Activated naive CD4-positive, alpha-beta T cell treated with anti-CD3 and anti-CD28 coated beads, Interleukin-2, amount 50 U/mL, for 24 hours (primary cell): Measurements from ENCODE around the gene RNF144B.
"Not testable (repeated sequence)": the region's sequence is repeated elsewhere in the genome, so short reads cannot be mapped to it uniquely, and the experiment has no call there.

Experiments used
- H3K27ac Mint-ChIP-seq: one replicate; pipeline ENCODE4 v1.8.0; 2021; ENCODE audit warnings: mild to moderate bottlenecking, mixed read lengths
- H3K27me3 Mint-ChIP-seq: one replicate; pipeline ENCODE4 v1.8.0; 2021; ENCODE audit warnings: mixed read lengths
- H3K36me3 Mint-ChIP-seq: one replicate; pipeline ENCODE4 v1.8.0; 2021; ENCODE audit warnings: mixed read lengths
- H3K4me1 Mint-ChIP-seq: one replicate; pipeline ENCODE4 v1.8.0; 2021; ENCODE audit warnings: mixed read lengths
- H3K4me3 Mint-ChIP-seq: one replicate; pipeline ENCODE4 v1.8.0; 2021; ENCODE audit warnings: mild to moderate bottlenecking, mixed read lengths
- H3K9me3 Mint-ChIP-seq: one replicate; pipeline ENCODE4 v1.8.0; 2021; ENCODE audit warnings: mixed read lengths

The RNF144B gene

DNA sequence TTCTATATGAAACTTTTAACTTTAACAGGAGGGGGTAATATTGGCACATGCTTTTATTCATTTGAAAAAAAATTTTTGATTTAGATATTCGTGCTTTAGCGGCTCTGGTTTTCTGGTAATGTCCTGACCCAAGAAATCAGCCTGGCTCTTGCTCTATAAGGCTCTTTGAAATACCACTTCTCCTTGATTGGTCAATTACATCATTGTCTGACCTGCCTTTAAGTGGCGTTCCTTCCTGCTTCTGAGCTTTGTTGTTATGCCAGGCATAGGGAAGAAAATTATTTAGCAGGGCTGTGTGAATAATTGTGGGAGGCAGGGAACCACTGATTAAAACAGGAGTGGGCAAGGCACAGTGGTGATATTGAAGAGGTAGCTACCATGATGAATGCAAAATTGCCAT, 3.9 kb downstream of the RNF144B start:
- no peaks in the 10 kb centered on the region for H3K9me3 Mint-ChIP-seq
- H3K4me3 Mint-ChIP-seq = no peak overlapping the region
- peaks cover 54% of the 10 kb centered on the region for H3K4me1 Mint-ChIP-seq
- peaks cover 4% of the 10 kb centered on the region for H3K36me3 Mint-ChIP-seq
- no peaks in the 10 kb centered on the region for H3K27me3 Mint-ChIP-seq
- no peak overlapping the region for H3K27ac Mint-ChIP-seq

DNA sequence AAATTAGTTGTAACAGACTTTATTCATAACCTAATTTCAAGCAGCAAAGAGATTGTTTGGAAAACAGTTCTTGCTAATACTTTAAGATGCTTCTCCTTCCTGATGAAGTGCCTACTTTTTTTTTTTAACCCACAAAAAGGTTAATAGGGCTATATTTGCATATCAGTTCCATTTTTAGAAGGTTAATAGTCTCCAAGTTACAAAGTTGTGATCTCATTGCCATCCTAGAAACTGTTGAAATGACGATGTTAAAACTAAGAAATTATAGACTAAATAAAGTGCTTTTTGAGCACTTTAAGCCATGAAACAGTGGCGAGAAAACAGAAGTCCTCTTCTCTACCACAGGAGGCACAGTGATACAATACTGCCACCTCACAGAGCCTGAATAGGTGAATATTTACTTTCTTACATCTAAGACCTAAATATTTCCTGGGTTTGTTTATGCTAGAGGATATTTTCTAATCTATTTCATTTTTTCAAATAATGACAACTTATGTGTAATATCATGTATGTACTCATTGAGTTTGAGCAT, 5.3 kb downstream of the RNF144B start:
- Mint-ChIP-seq H3K27ac (no peak overlapping the region), H3K9me3 (no peaks in the 10 kb centered on the region), H3K27me3 (no peaks in the 10 kb centered on the region), H3K4me1 (peaks cover 42% of the 10 kb centered on the region), H3K36me3 (peaks cover 7% of the 10 kb centered on the region), H3K4me3 (no peak overlapping the region)

DNA sequence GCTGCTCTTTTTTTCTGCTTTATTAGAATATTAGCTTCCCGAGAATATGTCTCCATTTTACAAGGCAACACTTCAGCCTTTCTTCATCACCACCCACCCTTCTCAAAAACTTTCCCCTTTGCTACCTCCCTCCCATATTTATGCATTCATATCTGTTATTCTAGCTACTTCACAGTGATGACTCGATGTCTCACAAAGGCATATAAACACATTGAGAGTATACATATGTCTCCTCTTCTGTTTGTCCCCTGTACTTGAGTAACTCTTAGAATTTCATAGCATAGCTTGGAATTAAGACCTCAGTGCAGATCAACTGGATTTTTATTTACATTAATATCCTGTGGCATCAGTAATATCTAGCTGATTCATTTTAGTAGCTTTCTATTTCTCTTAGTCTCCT, 6.5 kb downstream of the RNF144B start:
- no peaks in the 10 kb centered on the region for H3K9me3 Mint-ChIP-seq
- peaks cover 34% of the 10 kb centered on the region for H3K4me1 Mint-ChIP-seq
- H3K36me3 Mint-ChIP-seq = peaks cover 8% of the 10 kb centered on the region

DNA sequence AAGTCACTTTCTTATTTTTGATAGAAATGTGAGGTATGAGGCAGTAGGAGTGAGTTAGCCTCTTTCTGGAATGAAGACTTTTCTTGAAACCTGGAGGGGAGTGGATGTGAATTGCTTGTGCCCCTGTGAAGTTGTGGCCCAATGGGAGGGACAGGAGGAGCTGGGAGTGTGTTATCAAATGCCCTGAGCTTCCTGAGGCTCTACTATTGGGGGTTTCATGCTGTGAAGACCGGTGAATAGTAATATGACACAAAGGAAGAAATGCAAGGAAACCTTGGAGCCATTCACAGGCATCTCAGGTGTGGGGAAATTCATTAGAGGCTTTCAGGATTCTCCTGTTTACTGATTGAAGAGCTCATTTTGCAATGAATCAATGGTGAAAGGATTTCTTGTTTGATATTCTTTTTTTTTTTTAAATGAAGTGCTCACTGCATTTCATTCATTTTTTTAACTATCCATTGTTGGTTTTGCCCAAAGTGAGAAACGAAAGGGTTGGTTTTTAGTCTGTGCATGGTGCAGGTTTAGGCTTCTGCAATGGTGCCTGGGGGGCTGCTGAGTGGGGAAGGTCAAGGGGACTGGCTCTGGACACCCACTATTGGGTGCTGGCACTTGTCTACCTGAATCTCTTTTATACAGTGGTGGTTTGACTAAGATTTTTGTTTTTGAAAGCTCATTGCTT, 8.2 kb downstream of the RNF144B start:
- no peaks in the 10 kb centered on the region for H3K27me3 Mint-ChIP-seq
- peaks cover 11% of the 10 kb centered on the region for H3K36me3 Mint-ChIP-seq
- no peaks in the 10 kb centered on the region for H3K9me3 Mint-ChIP-seq
- H3K4me1 Mint-ChIP-seq = peaks cover 20% of the 10 kb centered on the region
- no peak overlapping the region for H3K4me3 Mint-ChIP-seq
- H3K27ac Mint-ChIP-seq = no peak overlapping the region

More for the DNA sequence above, 6.5 kb downstream of the RNF144B start:
- Mint-ChIP-seq H3K27me3 (no peaks in the 10 kb centered on the region), H3K4me3 (no peak overlapping the region), H3K27ac (no peak overlapping the region)

DNA sequence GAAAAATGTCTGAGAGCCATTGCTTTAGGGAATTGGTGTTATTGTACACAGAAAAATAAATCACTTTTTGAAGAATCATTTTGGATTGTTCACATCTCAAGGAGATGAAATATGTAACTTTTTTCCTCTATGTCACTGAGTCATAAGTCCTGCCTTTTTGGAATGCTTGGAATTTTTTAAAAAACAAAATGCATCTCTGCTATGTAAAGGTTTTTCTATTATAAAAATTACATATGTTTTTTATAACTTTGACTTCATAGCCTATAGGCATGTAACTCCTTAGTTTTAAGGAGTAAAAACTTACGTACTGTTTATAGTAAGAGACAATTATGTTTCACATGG, 8.7 kb downstream of the RNF144B start:
- H3K4me3 Mint-ChIP-seq = no peak overlapping the region
- no peaks in the 10 kb centered on the region for H3K9me3 Mint-ChIP-seq
- H3K27me3 Mint-ChIP-seq = no peaks in the 10 kb centered on the region
- H3K36me3 Mint-ChIP-seq = peaks cover 11% of the 10 kb centered on the region
- H3K27ac Mint-ChIP-seq = no peak overlapping the region
- peaks cover 20% of the 10 kb centered on the region for H3K4me1 Mint-ChIP-seq

DNA sequence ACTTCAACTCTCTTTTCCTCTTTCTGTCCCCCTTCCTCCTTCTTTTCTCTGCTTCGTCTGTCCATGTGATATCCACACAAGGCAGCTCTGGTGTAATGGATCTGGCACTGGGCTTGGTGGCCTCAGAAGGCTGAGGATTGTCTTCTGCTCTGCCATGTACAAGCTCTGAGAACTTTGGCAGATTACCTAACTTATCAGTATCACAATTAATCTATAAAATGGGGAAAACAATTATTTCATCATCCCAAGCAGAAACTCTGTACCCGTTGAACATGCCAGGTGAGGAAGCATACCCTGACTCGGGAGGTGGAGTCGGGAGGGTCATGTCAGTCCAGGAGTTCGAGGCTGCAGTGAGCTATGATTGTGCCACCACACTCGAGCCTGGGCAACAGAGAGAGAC, 10.6 kb downstream of the RNF144B start:
- Mint-ChIP-seq H3K9me3 (no peaks in the 10 kb centered on the region), H3K27ac (no peak overlapping the region), H3K4me1 (peaks cover 22% of the 10 kb centered on the region), H3K36me3 (peaks cover 11% of the 10 kb centered on the region), H3K27me3 (no peaks in the 10 kb centered on the region), H3K4me3 (no peak overlapping the region)

DNA sequence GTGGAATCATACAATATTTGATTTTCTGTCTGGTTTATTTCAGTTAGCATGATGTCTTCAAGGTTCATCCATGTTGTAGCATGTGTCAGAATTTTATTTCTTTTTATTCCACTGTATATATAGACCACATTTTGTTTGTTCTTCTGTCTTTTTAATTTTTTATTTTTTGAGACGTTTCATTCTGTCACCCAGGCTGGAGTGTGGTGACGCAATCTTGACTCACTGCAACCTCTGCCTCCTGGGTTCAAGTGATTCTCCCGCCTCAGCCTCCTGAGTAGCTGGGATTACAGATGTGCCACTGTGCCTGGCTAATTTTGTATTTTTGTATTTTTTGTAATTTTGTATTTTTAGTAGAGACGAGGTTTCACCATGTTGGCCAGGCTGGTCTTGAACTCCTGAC, 11.1 kb downstream of the RNF144B start:
- H3K4me1 Mint-ChIP-seq = peaks cover 22% of the 10 kb centered on the region

DNA sequence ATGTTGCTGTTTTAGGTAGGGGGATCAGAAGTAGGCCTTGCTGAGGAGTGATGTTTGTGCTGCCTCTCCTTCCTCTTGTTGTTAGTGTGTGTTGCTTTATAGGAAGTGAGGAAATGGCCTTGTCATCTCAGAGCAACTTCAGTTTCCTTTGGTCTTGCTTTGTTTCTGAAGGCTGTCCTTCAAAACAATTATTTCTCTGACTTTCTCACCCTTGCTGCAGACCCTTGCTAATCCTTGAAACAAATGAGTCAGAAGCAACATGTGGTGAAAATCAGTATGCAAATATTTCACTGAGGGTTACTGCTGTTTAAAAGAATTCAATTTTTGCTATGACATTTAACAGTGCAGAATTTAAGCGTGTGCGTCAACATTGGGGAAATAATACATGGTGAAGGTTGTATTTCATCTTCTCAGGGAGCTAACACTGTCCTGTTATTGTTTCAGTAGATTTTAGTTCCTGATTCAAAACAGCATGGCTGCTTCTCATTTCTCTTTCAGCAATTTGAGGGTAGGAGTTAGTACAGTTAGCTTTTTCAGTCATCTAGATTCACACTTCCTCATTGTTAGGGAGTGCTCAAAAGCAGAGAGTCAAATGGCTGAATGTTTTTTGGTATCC, 13.8 kb downstream of the RNF144B start:
- Mint-ChIP-seq H3K9me3 (no peaks in the 10 kb centered on the region), H3K36me3 (peaks cover 7% of the 10 kb centered on the region), H3K27me3 (no peaks in the 10 kb centered on the region), H3K4me1 (peaks cover 11% of the 10 kb centered on the region), H3K4me3 (no peak overlapping the region), H3K27ac (peak overlapping the region; percentile 36)

More for the DNA sequence above, 11.1 kb downstream of the RNF144B start:
- not testable (repeated sequence) for H3K4me3 Mint-ChIP-seq, H3K9me3 Mint-ChIP-seq, H3K27me3 Mint-ChIP-seq, H3K27ac Mint-ChIP-seq
- H3K36me3 Mint-ChIP-seq = peaks cover 11% of the 10 kb centered on the region

DNA sequence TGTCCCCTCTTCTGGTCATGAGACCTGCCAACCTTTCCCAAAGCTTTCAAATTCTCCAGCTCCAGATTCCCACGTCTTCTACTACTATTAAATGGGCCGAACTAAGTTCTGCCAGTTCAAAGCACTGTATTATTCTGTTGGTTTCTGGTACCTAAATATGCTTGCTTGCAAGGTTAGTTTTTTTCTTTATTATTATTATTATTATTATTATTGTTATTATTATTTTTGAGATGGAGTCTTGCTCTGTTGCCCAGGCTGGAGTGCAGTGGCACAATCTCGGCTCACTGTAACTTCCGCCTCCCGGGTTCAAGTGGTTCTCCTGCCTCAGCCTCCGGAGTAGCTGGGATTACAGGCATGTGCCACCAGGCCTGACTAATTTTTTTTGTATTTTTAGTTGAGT, 17.8 kb downstream of the RNF144B start:
- not testable (repeated sequence) for H3K27ac Mint-ChIP-seq, H3K4me3 Mint-ChIP-seq, H3K27me3 Mint-ChIP-seq, H3K9me3 Mint-ChIP-seq, H3K36me3 Mint-ChIP-seq
- H3K4me1 Mint-ChIP-seq = peaks cover 11% of the 10 kb centered on the region

DNA sequence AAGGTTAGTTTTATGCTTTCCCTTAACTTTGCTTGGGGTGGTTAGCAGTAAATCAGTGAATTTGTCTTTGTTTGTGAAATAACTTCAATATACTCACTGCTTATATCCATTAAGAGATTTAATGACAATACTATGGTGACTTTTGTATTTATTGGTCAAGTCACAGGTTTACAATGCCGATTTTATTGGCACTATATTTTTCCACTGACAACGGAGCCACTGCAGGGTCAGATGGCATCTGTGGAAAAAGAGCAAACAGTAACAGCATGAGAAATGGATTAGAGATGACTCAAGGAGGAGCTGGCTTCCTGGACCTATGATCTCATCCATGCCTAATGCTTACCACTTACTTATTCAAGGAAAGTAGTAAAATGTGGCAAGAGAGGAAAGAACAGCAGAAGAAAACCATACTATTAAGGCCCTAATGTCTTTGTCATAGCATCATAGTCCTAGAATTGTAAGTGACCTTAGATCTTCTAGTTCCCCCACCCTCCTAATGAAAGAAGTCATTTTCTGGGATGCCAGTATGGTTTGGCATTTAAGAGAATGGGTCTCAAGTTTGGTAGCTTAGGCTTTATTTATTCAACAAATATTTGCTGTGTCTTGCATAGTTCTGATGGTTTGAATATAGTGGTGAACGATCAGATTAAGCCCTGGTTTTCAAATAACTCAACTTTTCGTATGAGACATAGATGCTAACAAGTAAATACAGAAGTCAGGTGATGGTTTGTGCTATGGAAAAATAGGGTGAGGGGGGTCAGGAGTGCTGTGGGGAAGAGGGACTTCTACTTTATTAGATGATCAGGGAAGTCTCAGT, 18.5 kb downstream of the RNF144B start:
- Mint-ChIP-seq H3K4me3 (no peak overlapping the region), H3K27me3 (no peaks in the 10 kb centered on the region), H3K4me1 (peaks cover 11% of the 10 kb centered on the region), H3K36me3 (peaks cover 9% of the 10 kb centered on the region), H3K27ac (no peak overlapping the region), H3K9me3 (no peaks in the 10 kb centered on the region)

DNA sequence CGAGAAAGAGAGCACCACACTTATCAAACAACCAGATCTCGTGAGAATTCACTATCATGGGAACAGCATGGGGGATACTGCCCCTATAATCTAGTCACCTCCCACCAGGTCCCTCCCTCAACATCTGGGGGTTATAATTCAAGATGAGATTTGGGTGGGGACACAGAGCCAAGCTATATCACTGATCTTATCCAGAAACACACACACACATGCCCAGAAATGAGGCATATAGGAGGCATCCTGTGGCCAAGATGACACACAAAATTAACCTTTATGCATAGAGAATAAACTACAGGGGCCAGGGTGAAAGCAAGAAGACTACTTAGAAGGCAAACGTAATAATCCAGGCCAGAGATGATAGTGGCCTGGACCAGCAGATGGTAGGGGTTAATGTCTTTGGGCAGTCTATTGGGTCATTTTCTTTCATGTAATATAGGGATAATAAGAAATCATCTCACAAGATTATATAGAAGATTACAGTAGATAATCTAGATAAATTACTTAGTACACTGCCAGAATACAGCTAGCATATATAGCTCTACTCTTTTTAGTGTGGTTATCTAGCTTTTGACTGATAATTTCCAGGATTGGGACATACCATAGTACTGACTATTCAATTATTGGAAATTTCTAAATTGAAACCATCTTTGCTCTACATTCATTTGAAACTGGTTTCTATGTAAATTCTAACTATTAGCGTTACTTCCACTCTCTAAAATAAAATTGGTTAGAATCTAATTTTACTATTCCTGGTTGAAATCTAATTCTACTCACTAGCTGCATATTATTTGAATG, 20.0 kb downstream of the RNF144B start:
- H3K27me3 Mint-ChIP-seq = no peaks in the 10 kb centered on the region
- peaks cover 10% of the 10 kb centered on the region for H3K36me3 Mint-ChIP-seq
- H3K4me1 Mint-ChIP-seq = peaks cover 4% of the 10 kb centered on the region
- H3K27ac Mint-ChIP-seq = no peak overlapping the region
- H3K9me3 Mint-ChIP-seq = no peaks in the 10 kb centered on the region
- H3K4me3 Mint-ChIP-seq = no peak overlapping the region

DNA sequence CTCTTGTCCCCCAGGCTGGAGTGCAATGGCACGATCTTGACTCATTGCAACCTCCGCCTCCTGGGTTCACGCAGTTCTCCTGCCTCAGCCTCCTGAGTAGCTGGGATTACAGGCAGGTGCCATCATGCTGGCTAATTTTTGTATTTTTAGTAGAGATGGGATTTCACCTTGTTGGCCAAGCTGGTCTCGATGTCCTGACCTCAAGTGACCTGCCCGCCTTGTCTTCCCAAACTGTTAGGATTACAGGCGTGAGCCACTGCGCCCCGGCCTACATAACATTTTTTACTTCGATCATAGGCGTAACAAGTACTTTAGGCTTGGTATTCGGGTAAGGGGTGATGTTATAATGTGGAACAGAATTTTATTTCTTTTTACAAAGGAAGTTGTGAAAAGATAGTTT, 22.5 kb downstream of the RNF144B start:
- H3K9me3 Mint-ChIP-seq, H3K4me3 Mint-ChIP-seq, H3K27me3 Mint-ChIP-seq, H3K27ac Mint-ChIP-seq, H3K4me1 Mint-ChIP-seq: not testable (repeated sequence)
- H3K36me3 Mint-ChIP-seq = peaks cover 12% of the 10 kb centered on the region

DNA sequence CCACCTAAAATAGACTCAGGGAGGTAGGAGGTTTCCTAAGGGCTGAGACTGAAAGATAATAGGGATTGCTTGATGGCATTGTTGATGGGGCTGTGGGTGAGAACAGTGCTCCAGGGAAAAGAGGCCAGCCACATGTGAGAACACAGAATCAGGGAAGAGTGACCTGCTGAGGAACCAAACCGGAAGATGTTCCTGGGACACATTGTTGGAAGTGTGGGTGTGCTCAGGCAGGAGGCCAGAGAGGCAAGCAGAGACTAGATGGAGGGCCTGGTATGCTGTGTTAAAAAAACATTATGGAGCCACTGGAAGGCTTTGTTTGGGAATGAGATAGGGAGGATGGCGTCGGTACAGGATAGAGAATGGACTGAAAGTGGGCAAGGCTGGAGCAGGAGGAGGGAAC, 23.3 kb downstream of the RNF144B start:
- Mint-ChIP-seq H3K27ac (no peak overlapping the region), H3K9me3 (no peaks in the 10 kb centered on the region), H3K36me3 (peaks cover 16% of the 10 kb centered on the region), H3K4me1 (peaks cover 4% of the 10 kb centered on the region), H3K4me3 (no peak overlapping the region), H3K27me3 (no peaks in the 10 kb centered on the region)

DNA sequence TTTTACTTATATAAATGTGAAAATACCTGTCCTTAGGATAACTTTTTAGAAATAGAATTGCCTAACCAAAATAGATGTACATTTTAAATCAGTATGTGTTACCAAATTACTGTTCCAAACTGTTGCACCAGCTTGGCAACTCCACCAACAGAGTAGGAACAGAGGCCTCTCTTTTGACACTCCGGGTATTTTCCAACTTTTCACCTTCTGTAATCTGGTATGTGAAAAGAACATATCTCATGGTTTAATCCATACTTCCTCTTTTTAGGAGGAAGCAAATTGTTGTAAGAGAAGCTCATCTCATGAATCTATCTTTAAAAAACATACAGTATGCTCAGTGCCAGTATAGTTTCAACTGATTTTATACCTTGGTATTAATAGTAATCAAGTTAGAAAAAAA, 24.9 kb downstream of the RNF144B start:
- Mint-ChIP-seq H3K4me3 (no peak overlapping the region), H3K4me1 (peaks cover 4% of the 10 kb centered on the region), H3K36me3 (peaks cover 21% of the 10 kb centered on the region), H3K27ac (no peak overlapping the region), H3K27me3 (no peaks in the 10 kb centered on the region), H3K9me3 (no peaks in the 10 kb centered on the region)

DNA sequence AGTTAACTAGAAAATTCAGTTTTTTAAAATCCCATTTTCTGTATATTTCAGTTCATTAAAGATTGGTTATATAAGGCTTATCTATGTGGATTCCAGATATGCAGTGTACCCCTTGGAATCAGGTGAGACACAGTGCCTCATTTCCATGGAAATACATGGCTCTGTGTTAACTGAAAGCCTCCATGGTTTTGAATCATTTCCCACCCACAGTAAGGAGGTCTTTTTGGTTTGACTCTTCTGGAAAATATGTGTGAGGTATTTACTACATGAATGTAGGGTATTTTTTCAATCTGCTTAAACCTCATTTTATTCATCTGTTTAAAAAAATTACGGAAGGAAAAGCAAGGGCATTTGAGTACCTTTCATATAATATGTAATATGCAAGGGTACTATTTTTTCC, 25.5 kb downstream of the RNF144B start:
- Mint-ChIP-seq H3K4me3 (no peak overlapping the region), H3K27ac (no peak overlapping the region), H3K36me3 (peaks cover 23% of the 10 kb centered on the region), H3K9me3 (no peaks in the 10 kb centered on the region), H3K27me3 (no peaks in the 10 kb centered on the region), H3K4me1 (peaks cover 4% of the 10 kb centered on the region)
